ENCODE results near the gene INVS. TPM values are rescaled to one million over a fixed set of nuclear protein-coding genes. Genes with fewer than 3 reads are reported as not detected.

The INVS gene
- total RNA-seq, 1 experiment from 2014 or later: 15.6 TPM

DNA sequence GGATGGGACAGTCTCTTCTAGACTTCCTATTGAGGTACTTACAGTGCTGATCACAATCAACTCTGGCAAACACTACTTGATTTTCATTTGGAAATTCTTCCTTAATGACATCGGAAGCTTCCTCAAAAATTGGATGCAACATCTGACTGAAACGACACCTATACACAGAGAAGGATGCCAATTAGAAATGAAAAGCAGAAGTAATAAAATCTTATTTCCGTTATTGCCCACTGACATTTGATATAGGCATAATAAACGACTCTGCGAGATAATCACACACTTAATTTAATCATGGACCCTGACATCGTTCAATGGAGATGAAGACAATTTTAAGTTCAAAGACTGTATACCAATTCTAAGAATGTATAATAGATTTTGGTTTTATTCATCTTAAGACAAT lies 46.7 kb upstream of the INVS start:
- Histone ChIP-seq H3K9me3 (no peaks in the 10 kb centered on the region), H3K4me3 (ENCODE audit: low read depth, low read length) (no peak overlapping the region), H3K4me1 (peaks cover 17% of the 10 kb centered on the region), H3K27me3 (replicated peaks; ENCODE audit: control insufficient read depth, insufficient read depth, low read length) (no peaks in the 10 kb centered on the region), H3K36me3 (ENCODE audit: control insufficient read depth, insufficient read depth, low read length) (no peaks in the 10 kb centered on the region)
- intact Hi-C loops (cut with micrococcal nuclease; ENCODE audit: unreplicated experiment): no loop called here
- ChIA-PET POLR2A (no interaction called here), CTCF (no interaction called here)
- TF ChIP-seq, protein P1, sequence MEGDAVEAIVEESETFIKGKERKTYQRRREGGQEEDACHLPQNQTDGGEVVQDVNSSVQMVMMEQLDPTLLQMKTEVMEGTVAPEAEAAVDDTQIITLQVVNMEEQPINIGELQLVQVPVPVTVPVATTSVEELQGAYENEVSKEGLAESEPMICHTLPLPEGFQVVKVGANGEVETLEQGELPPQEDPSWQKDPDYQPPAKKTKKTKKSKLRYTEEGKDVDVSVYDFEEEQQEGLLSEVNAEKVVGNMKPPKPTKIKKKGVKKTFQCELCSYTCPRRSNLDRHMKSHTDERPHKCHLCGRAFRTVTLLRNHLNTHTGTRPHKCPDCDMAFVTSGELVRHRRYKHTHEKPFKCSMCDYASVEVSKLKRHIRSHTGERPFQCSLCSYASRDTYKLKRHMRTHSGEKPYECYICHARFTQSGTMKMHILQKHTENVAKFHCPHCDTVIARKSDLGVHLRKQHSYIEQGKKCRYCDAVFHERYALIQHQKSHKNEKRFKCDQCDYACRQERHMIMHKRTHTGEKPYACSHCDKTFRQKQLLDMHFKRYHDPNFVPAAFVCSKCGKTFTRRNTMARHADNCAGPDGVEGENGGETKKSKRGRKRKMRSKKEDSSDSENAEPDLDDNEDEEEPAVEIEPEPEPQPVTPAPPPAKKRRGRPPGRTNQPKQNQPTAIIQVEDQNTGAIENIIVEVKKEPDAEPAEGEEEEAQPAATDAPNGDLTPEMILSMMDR (IDR thresholded peaks at IDR 0.05; ENCODE audit: insufficient read depth in 1 of 2, low read depth in 1 of 2, low read length in 1 of 2, severe bottlenecking in 1 of 2, unreplicated experiment in 1 of 2): no peak
- DNase-seq: no peak
- H3K4me1 Mint-ChIP-seq (ENCODE audit: low read depth, unreplicated experiment): peaks cover 13% of the 10 kb centered on the region
- no peak overlapping the region for H3K27ac Mint-ChIP-seq (ENCODE audit: unreplicated experiment)
- no TSS peak for BruUV-seq (replicated peaks)
- H3K4me3 Mint-ChIP-seq (ENCODE audit: unreplicated experiment): no peak overlapping the region
- H3K27me3 Mint-ChIP-seq (ENCODE audit: insufficient read depth, unreplicated experiment): no peaks in the 10 kb centered on the region
- H3K36me3 Mint-ChIP-seq (ENCODE audit: insufficient read depth, unreplicated experiment): peaks cover 5% of the 10 kb centered on the region
- H3K9me3 Mint-ChIP-seq (ENCODE audit: unreplicated experiment): no peaks in the 10 kb centered on the region

- H3K36me3 Mint-ChIP-seq (ENCODE audit: insufficient read depth, unreplicated experiment): peaks cover 7% of the 10 kb centered on the region
- TF ChIP-seq, protein P1 (IDR thresholded peaks at IDR 0.05; ENCODE audit: insufficient read depth in 1 of 2, low read depth in 1 of 2, low read length in 1 of 2, severe bottlenecking in 1 of 2, unreplicated experiment in 1 of 2): no peak
- no peak overlapping the region for H3K4me3 Mint-ChIP-seq (ENCODE audit: unreplicated experiment)
- H3K9me3 ChIP-seq: no peaks in the 10 kb centered on the region
- H3K27me3 Mint-ChIP-seq (ENCODE audit: insufficient read depth, unreplicated experiment): no peaks in the 10 kb centered on the region
- no peak overlapping the region for H3K4me3 ChIP-seq (ENCODE audit: low read depth, low read length)
- ChIA-PET CTCF (no interaction called here), POLR2A (no interaction called here)
- BruUV-seq (replicated peaks): no TSS peak
- peak overlapping the region; percentile 12 for H3K27ac Mint-ChIP-seq (ENCODE audit: unreplicated experiment)
- no peak for DNase-seq
- H3K36me3 ChIP-seq (ENCODE audit: control insufficient read depth, insufficient read depth, low read length): no peaks in the 10 kb centered on the region
- H3K9me3 Mint-ChIP-seq (ENCODE audit: unreplicated experiment): no peaks in the 10 kb centered on the region
- no peaks in the 10 kb centered on the region for H3K27me3 ChIP-seq (replicated peaks; ENCODE audit: control insufficient read depth, insufficient read depth, low read length)
- intact Hi-C loops (cut with micrococcal nuclease; ENCODE audit: unreplicated experiment): no loop called here
- peaks cover 15% of the 10 kb centered on the region for H3K4me1 Mint-ChIP-seq (ENCODE audit: low read depth, unreplicated experiment)
- peaks cover 21% of the 10 kb centered on the region for H3K4me1 ChIP-seq
Observed at GRCh38 chr9:100056561-100056960, 42.5 kb upstream of the INVS start.

DNA sequence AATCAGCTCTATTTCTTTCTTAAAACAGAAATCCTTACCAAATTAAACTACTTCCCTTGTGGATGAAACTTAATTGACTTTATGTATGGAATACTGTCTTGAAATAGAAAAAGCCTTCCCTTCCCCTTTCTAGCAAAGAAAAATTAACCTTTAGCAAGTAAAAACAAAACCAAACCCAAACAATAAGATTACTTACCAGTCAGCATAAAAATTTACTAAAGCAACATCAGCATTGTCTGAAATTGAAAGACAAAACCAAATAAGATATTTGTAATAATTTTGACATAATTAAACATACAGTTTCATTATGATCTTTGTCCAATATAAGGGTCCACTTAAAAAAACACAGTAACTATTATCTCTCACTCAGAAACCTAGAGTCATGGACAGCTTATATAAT lies 41.4 kb upstream of the INVS start:
- Mint-ChIP-seq H3K4me3 (ENCODE audit: unreplicated experiment) (no peak overlapping the region), H3K36me3 (ENCODE audit: insufficient read depth, unreplicated experiment) (peaks cover 7% of the 10 kb centered on the region), H3K4me1 (ENCODE audit: low read depth, unreplicated experiment) (peaks cover 15% of the 10 kb centered on the region), H3K27me3 (ENCODE audit: insufficient read depth, unreplicated experiment) (no peaks in the 10 kb centered on the region), H3K9me3 (ENCODE audit: unreplicated experiment) (no peaks in the 10 kb centered on the region), H3K27ac (ENCODE audit: unreplicated experiment) (no peak overlapping the region)
- H3K9me3 ChIP-seq: no peaks in the 10 kb centered on the region
- no peak overlapping the region for H3K4me3 ChIP-seq (ENCODE audit: low read depth, low read length)
- ChIA-PET POLR2A (no interaction called here), CTCF (no interaction called here)
- no peaks in the 10 kb centered on the region for H3K36me3 ChIP-seq (ENCODE audit: control insufficient read depth, insufficient read depth, low read length)
- no peaks in the 10 kb centered on the region for H3K27me3 ChIP-seq (replicated peaks; ENCODE audit: control insufficient read depth, insufficient read depth, low read length)
- intact Hi-C loops (cut with micrococcal nuclease; ENCODE audit: unreplicated experiment): no loop called here
- no peak for DNase-seq
- BruUV-seq (replicated peaks): no TSS peak
- TF ChIP-seq, protein P1 (IDR thresholded peaks at IDR 0.05; ENCODE audit: insufficient read depth in 1 of 2, low read depth in 1 of 2, low read length in 1 of 2, severe bottlenecking in 1 of 2, unreplicated experiment in 1 of 2): no peak
- peaks cover 21% of the 10 kb centered on the region for H3K4me1 ChIP-seq

Measured in Caco-2 (cell line).